ENCODE data around the gene ERCC5. TPM values are rescaled to one million over a fixed set of nuclear protein-coding genes. Genes with fewer than 3 reads are reported as not detected.

ERCC5 gene
- total and polyA plus RNA-seq, 9 of the 15 experiments (the other 6 are each of a cell fraction or from before 2014, with no cell fraction given), result 7.4 to 43.1 (median 33.9) TPM

DNA sequence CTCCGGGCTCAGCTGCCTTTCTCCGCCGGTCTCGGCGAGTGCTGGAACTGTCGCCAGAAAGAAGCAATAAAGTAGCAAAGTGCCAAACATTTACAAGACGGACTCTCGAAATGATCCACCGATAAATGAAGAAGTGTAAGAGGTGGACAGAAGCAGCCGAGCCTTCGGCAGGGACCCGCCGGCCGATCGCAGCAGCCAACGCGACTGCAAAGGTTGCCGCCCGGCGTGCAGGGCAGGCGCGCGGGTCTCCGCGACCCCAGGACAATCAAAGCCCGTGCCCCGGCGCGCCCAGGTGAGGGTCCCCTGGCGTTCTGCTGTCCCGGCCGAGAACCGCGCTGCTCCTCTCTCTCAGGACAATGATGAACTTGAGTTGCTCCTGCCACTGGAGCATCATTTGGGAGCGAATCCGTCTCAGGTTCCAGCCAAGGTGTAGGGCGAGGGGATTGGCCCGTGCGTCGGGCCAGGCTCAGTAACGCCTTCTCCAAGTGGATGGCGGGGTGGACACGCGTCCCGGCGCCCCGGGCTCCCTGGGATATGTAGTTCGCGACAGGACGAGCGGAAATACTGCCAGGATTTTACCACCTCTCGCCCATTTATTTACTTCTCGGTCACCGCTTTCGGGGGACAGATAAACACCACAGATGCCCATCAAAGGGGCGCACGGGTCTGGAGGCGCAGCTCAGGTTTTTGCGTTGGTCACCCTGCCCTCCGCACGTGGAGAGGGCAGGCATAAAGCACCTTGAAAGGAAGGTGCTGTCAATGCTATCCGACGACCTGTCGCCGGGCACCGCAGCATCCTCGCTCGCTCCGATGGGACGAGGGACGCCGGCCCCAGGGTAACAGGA is 47.0 kb upstream of the ERCC5 start, which contains the start of the genes BIVM and POGLUT2:
Gene BIVM (plus strand): TSS at position 539 of the 845 bp plus-strand sequence. CDS start 8,149 bp downstream, outside the sequence.
Gene POGLUT2 (minus strand): TSS at position 396 of the 845 bp plus-strand sequence. CDS start 306 bp downstream, at position 90.
- H3K27ac ChIP-seq (ENCODE audit: extremely low read depth, low read depth, low read length), result peak within 1 kb of the TSS; percentile 76
- H3K9ac ChIP-seq (ENCODE audit: insufficient read depth in 1 of 2, low read depth in 2 of 2, low read length in 2 of 2), result peak within 1 kb of the TSS; percentile 79 to 97
- no peaks in the 10 kb centered on the region for H4K20me1 ChIP-seq (replicated peaks; ENCODE audit: control insufficient read depth, insufficient read depth, low read length)
- BruUV-seq (replicated peaks), result TSS peak; percentile 71
- POLR2A ChIA-PET, result interaction anchor here (0.6 to 0.8 kb wide), 2 partner anchors 25 to 1971 kb away, joined by 3 read pairs; partner anchors contain the start of gene TEX30
- H3K4me2 ChIP-seq (ENCODE audit: insufficient read depth, low read length), result peak within 1 kb of the TSS; percentile 93
- intact Hi-C loops (cut with micrococcal nuclease), result loop anchor here (1.0 kb wide), 1 partner anchor 26 kb away; the partner anchor contains the start of gene TEX30
- CTCF ChIA-PET (ENCODE audit: low intra/inter-chr PET ratio), result no interaction called here
- H3K9me3 ChIP-seq (replicated peaks; ENCODE audit: control insufficient read depth, insufficient read depth, low read depth, low read length), result no peaks in the 10 kb centered on the region
- DNase-seq (ENCODE audit: extremely low read depth in 1 of 4, low spot score in 3 of 4), result peak; percentile 87 to 96 (median 90)
- in situ Hi-C loops (cut with MboI), result no loop called here
- H3K27me3 ChIP-seq (ENCODE audit: control insufficient read depth in 2 of 2, insufficient read depth in 2 of 2, low read length in 2 of 2), result no peaks in the 10 kb centered on the region
- H2AFZ ChIP-seq (ENCODE audit: low read depth, low read length), result peak within 1 kb of the TSS; percentile 83
- WGBS (ENCODE audit: insufficient coverage, low coverage, missing lambda C conversion rate), result under 1% methylated on average over 19 of the region's 72 CpGs
- peak; percentile 92 for ATAC-seq
- no peaks in the 10 kb centered on the region for H3K9me1 ChIP-seq (ENCODE audit: control insufficient read depth, insufficient read depth, low read length)
- FAIRE-seq, result peak; percentile 95
- peak within 1 kb of the TSS; percentile 76 for H3K4me3 ChIP-seq
- H3K36me3 ChIP-seq (ENCODE audit: control insufficient read depth, insufficient read depth, low read length), result no peaks in the 10 kb centered on the region
- peaks cover 36% of the 10 kb centered on the region for H3K79me2 ChIP-seq (ENCODE audit: control insufficient read depth, insufficient read depth, low read length)
- peaks cover 4 to 24% of the 10 kb centered on the region in 2 experiments; a peak in 4 of 5 replicates for H3K4me1 ChIP-seq (replicated peaks in 1 of 2; ENCODE audit: control insufficient read depth in 2 of 2, insufficient read depth in 2 of 2, low read length in 2 of 2)
- TF ChIP-seq NFATC3 (IDR thresholded peaks at IDR 0.05), result no peak
- TF ChIP-seq ARID1B (IDR thresholded peaks at IDR 0.05), result no peak
- TF ChIP-seq, protein P1, sequence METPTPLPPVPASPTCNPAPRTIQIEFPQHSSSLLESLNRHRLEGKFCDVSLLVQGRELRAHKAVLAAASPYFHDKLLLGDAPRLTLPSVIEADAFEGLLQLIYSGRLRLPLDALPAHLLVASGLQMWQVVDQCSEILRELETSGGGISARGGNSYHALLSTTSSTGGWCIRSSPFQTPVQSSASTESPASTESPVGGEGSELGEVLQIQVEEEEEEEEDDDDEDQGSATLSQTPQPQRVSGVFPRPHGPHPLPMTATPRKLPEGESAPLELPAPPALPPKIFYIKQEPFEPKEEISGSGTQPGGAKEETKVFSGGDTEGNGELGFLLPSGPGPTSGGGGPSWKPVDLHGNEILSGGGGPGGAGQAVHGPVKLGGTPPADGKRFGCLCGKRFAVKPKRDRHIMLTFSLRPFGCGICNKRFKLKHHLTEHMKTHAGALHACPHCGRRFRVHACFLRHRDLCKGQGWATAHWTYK (CRISPR knock-in tag; IDR thresholded peaks at IDR 0.05), result no peak
- TF ChIP-seq ZNF780A (CRISPR knock-in tag; IDR thresholded peaks at IDR 0.05), result no peak
- TF ChIP-seq ZNF764 (CRISPR knock-in tag; IDR thresholded peaks at IDR 0.05; ENCODE audit: low read depth), result no peak
- TF ChIP-seq, protein P2, sequence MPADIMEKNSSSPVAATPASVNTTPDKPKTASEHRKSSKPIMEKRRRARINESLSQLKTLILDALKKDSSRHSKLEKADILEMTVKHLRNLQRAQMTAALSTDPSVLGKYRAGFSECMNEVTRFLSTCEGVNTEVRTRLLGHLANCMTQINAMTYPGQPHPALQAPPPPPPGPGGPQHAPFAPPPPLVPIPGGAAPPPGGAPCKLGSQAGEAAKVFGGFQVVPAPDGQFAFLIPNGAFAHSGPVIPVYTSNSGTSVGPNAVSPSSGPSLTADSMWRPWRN (IDR thresholded peaks at IDR 0.05; ENCODE audit: low read depth), result peak; percentile 62; the same call in 1 of the 2 replicates
- 0 out of 2 replicates have a peak, but pooled peaks have one; percentile 22 for TF ChIP-seq ETV1 (tag; conservative IDR thresholded peaks at IDR 0.05; ENCODE audit: low read depth)
- no peak for TF ChIP-seq SMARCA5 (IDR thresholded peaks at IDR 0.05)
- TF ChIP-seq RBM34 (IDR thresholded peaks at IDR 0.05; ENCODE audit: borderline replicate concordance, insufficient read depth, low read length), result no peak
- TF ChIP-seq, protein P3, sequence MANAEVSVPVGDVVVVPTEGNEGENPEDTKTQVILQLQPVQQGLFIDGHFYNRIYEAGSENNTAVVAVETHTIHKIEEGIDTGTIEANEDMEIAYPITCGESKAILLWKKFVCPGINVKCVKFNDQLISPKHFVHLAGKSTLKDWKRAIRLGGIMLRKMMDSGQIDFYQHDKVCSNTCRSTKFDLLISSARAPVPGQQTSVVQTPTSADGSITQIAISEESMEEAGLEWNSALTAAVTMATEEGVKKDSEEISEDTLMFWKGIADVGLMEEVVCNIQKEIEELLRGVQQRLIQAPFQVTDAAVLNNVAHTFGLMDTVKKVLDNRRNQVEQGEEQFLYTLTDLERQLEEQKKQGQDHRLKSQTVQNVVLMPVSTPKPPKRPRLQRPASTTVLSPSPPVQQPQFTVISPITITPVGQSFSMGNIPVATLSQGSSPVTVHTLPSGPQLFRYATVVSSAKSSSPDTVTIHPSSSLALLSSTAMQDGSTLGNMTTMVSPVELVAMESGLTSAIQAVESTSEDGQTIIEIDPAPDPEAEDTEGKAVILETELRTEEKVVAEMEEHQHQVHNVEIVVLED (CRISPR knock-in tag; IDR thresholded peaks at IDR 0.05), result 0 out of 2 replicates have a peak, but pooled peaks have one; percentile 37
- TF ChIP-seq DIDO1 (tag; IDR thresholded peaks at IDR 0.05; ENCODE audit: low read depth), result 0 out of 2 replicates have a peak, but pooled peaks have one; percentile 29
- 0 out of 2 replicates have a peak, but pooled peaks have one; percentile 49 for TF ChIP-seq ZNF395 (CRISPR knock-in tag; IDR thresholded peaks at IDR 0.05)
- TF ChIP-seq, protein P4, sequence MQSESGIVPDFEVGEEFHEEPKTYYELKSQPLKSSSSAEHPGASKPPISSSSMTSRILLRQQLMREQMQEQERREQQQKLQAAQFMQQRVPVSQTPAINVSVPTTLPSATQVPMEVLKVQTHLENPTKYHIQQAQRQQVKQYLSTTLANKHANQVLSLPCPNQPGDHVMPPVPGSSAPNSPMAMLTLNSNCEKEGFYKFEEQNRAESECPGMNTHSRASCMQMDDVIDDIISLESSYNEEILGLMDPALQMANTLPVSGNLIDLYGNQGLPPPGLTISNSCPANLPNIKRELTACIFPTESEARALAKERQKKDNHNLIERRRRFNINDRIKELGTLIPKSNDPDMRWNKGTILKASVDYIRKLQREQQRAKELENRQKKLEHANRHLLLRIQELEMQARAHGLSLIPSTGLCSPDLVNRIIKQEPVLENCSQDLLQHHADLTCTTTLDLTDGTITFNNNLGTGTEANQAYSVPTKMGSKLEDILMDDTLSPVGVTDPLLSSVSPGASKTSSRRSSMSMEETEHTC (IDR thresholded peaks at IDR 0.05), result no peak
- peak; percentile 54; the same call in 1 of the 2 replicates for TF ChIP-seq ELF1 (tag; IDR thresholded peaks at IDR 0.05)
- no peak for TF ChIP-seq SMARCA4 (IDR thresholded peaks at IDR 0.05)

Data from K562 (cell line).